LHCN-M2 (cell line): ENCODE results near the gene EEPD1. TPM values are rescaled to one million over a fixed set of nuclear protein-coding genes. Genes with fewer than 3 reads are reported as not detected.
"Not testable (repeated sequence)": the region's sequence is repeated elsewhere in the genome, so short reads cannot be mapped to it uniquely, and the experiment has no call there.

Source experiments
- DNase-seq: peaks from one replicate; pipeline ENCODE4 v3.0.0-alpha.2; 2012; ENCODE audit warnings: low read depth
- total RNA-seq: library from RNA; depleted of rRNA; stranded (reverse); fragments of >200 nt; gene quantifications from 2 replicates; pipeline ENCODE4 v1.2.3, GENCODE V29; 2014

EEPD1 gene
- total RNA-seq, 1 experiment from 2014 or later = 2.5 TPM

GRCh38 chr7:36253699-36254098 lies 100.6 kb downstream of the EEPD1 start:
- DNase-seq = no peak

DNA sequence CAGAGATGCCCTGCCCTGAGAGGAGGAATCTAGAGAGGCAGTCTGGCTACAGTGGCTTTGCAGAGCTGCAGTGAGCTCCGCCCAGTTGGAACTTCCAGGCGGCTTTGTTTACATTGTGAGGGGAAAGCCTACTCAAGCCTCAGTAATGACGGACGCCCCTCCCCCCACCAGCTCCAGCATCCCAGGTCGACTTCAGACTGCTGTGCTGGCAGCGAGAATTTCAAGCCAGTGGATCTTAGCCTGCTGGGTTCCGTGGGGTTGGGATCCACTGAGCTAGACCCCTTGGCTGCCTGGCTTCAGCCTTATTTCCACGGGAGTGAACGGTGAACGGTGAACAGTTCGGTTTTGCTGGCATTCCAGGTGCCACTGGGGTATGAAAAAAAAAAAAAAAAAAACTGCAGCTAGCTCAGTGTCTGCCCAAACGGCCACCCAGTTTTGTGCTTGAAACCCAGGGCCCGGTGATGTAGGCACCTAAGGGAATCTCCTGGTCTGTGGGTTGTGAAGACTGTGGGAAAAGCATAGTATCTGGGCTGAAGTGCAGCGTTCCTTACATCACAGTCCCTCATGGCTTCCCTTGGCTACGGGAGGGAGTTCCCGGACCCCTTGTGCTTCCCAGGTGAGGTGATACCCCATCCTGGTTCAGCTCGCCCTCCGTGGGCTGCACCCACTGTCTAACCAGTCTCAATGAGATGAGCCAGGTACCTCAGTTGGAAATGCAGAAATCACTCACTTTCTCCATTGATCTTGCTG lies 105.6 kb downstream of the EEPD1 start:
- DNase-seq = not testable (repeated sequence)

- DNase-seq = no peak
These were observed 107.4 kb downstream of the EEPD1 start for GRCh38 chr7:36260481-36260880.

DNA sequence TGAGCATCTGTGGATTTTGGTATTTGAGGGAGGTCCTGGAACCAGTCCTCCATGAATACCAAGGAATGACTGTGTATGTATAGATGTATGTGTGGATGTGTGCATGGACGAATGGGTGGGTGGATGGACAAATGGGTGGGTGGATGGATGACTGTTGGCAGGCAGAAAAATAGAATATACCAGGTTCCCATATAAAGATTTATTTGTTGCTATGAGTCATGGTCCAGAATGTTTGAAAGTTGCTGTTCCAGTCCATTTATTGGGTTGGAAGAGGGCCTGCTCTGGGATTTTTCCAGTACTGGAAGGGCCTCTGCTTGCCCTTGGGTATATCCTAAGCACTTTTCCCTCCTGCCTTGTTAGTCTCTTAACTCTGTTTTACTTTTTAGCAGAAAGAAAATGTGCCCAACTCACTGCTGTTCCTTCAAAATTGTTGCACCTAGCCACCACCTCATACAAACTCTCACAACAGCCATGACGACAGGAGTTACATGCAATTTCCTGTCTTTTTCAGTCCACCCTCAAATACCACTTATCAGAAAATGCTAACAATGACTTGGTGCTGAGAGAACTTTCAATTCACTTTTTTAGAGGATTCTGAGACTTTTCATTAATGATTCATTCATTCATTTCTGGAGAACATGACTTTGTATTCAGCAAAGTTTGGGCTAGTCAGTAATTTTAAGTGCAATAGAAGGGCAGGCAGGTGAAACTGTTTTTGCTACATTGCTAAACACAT lies 108.1 kb downstream of the EEPD1 start:
- DNase-seq = no peak

DNA sequence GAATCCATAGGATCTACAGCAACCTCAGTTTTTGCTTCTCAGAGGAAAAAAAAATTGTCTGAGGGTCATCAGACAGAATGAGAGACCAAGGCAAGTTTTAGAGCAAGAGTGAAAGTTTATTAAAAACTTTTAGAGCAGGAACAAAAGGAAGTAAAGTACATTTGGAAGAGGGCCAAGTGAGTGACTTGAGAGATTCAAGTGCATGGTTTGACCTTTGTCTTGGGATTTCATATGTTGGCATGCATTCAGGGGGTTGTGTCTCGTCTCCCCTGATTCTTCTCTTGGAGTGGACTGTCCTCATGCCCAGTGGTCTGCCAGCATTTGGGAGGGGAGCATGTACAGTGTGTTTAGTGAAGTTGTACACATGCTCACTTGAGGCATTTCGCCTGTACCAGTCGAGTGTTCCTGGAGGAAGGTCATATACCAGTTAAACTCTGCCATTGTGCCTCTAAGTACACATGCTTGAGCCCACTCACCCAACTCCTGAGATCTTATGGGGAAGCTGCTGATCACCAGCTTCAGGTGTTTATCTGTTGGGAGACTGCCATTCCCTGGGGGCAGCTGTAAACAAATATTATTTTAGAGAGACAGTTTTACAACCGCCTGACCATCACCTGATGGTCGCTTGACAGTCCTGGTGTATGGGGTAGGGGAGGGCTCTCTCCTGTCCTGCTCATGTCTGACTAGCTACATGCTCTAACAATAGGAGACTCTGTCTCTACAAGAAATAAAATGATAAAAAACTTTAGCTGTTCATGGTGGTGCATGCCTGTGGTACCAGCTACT lies 109.4 kb downstream of the EEPD1 start:
- no peak for DNase-seq

DNA sequence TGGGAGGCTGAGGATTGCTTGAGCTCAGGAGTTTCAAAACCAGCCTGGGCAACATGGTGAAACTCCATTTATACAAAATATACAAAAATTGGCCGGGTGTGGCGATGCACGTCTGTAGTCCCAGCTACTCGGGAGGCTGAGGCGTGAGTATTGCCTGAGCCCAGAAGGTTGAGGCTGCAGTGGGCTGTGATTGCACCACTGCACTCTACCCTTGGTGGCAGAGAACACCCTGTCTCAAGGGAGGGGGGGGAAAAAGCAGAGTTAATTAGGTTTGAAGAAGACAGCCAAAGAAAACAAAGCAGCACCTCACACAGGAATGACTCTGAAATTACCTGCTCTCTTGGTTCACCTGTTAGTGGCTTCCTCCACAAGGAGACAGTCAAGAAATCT lies 110.0 kb downstream of the EEPD1 start:
- DNase-seq = no peak

GRCh38 chr7:36264123-36264801 lies 111.2 kb downstream of the EEPD1 start:
- DNase-seq = no peak

- DNase-seq = no peak
These were observed 112.0 kb downstream of the EEPD1 start for GRCh38 chr7:36264913-36265516.

- no peak for DNase-seq
These were observed 112.6 kb downstream of the EEPD1 start for GRCh38 chr7:36265680-36266079.

- no peak for DNase-seq
These were observed 113.1 kb downstream of the EEPD1 start for GRCh38 chr7:36266190-36266589.

DNA sequence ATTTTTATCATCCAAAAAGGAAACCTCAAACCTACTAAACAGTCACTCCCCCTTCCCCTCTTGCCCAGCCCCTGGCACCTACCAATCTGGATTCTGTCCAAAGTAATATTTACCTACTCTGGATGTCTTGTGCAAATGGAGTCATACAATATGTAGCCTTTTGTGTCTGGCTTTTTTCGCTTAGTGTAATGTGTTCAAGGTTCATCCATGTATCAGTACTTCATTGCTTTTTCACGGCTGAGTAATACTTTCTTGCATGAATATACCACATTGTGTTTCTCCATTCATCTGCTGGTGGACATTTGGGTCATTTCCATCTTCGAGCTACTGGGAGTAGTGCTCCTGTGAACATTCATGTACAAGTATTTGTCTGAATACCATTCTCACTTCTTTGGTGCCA lies 113.6 kb downstream of the EEPD1 start:
- no peak for DNase-seq

DNA sequence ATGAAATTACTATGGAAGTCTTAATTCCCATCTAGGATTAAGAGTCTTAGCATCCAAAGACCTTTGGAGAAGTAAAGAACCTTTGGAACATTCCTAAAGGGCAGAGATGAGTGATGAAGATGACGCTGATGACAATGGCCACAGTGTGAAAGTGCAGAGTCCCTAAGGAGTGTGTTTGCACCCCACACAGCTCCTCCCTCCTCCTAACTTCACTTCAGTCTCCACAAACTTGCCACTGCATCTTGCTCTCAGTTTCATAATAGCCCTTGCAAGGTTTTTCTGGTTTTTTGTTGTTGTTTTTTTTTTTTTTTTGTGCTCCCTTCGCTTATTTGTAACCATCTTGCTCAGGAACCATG lies 119.1 kb downstream of the EEPD1 start:
- DNase-seq = no peak

DNA sequence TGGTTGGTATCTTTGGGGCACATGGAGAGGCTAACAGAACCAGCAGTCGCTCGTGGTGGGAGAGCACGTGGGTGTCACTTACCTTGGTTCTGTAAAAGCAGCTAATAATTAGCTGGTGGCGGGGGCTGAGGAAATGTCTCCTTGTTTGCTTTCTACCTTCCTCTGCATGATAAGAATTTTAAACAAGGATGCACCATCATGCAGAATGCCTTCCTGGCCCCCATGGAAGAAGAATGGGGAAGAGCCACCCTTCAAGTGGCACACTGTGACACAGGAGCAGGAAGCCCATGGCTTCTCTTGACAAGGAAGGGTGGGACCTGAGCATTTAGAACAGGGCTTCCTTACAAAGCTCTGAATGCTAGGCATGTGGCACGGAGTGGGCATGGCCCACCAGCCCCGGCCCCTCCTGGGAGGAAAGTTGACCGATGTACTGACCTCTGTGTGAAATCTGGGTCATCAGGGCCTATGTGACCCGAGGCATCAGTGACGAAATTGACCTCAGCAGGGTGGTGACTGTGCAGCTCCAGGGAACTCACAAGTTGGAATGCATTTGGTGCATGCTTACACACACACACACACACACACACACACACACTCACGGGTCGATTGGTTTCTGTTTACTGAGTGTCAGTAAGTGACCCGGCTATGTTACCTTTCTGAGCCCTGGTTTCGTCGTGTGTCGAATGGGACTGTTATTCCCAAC lies 119.7 kb downstream of the EEPD1 start:
- DNase-seq = no peak

DNA sequence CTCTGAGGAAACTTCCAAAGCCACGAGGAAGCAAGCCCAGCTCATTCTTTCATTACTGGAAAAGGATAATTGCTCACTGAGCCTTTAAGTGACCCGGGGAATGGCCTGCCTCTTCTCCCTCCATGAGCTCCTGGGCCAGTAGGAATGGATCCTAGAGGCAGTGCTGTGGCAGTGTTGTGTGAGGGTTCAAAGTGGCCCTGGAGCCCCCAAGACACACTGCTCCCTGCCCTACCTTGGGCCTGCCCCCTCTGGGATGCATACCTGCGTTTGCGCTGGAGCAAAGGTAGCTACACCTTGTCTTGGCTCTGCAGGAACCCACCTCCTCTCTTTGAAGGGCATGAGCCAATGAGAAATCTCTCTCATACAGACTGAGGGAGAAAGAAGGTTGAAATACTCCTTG lies 120.8 kb downstream of the EEPD1 start:
- DNase-seq = no peak

DNA sequence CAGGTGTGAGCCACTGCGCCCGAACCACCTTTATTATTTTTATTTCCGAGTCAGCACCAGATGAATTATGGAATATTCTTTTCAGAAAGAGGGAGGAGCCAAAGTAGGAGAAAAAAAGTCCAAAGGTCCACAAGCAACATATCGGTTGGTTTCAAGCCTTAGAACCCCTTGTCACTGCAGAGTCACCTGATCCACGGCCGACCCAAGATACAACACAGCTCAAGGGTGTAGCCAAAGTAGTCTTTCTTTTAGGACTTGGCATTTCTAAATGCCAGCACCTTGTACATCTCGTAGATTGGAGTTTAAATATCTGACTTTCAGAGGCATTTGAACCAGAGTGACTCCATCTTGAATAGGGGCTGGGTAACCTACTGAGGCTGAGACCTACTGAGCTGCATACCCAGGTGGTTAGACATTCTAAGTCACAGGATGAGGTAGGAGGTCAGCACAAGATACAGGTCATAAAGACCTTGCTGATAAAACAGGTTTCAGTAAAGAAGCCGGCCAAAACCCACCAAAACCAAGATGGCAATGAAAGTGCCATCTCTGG lies 122.8 kb downstream of the EEPD1 start:
- no peak for DNase-seq

- no peak for DNase-seq
These were observed 123.6 kb downstream of the EEPD1 start for GRCh38 chr7:36276428-36277248.

GRCh38 chr7:36277249-36277542 lies 124.1 kb downstream of the EEPD1 start:
- no peak for DNase-seq

- DNase-seq = no peak
These were observed 125.1 kb downstream of the EEPD1 start for GRCh38 chr7:36278069-36278619.

DNA sequence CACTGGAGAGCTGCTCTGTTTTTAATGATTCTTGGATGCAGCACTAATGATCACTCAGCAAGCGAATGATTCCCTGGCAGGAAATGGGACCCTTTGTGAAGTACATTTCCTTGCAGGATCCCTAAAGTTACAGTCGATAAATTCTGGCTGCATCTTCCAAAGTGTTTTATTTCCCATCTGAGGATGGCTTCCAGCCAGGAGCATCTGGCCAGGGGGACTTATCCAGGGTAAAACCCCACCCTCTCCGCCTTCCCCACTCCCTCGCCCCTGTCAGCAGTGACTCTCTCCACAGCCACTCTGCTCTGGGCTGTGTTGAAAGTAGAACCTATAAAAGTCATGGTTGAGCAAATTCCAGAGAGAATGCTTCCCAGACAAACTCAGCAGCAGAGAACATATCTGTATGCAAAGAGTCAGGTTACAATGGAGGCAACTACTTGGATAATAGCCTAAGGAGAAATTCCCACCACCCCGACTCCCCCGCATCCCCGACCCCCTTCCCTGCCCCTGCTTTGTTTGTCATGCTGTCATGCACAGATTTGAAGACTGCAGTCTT lies 125.6 kb downstream of the EEPD1 start:
- no peak for DNase-seq
